HG03039 (cell line): ENCODE results near the gene CEBPZOS.

Experiments
- ATAC-seq: cut with Tn5 transposase; IDR thresholded peaks from one replicate; pipeline ENCODE4 v1.9.1; 2021; ENCODE audit warnings: mild to moderate bottlenecking, moderate library complexity; ENCODE audit not compliant: unreplicated experiment

The CEBPZOS gene

GRCh38 chr2:37231241-37232130 lies 35.2 kb downstream of the CEBPZOS start, which contains the start of the genes CEBPZ and NDUFAF7:
CEBPZ (minus strand) TSS chr2:37231596; CDS start chr2:37231567, 29 bp downstream.
NDUFAF7 (plus strand) TSS chr2:37231658; CDS start chr2:37231706, 48 bp downstream.
- peak; percentile 93 for ATAC-seq

- ATAC-seq, result no peak
Observed at GRCh38 chr2:37232131-37232933, 36.0 kb downstream of the CEBPZOS start.

DNA sequence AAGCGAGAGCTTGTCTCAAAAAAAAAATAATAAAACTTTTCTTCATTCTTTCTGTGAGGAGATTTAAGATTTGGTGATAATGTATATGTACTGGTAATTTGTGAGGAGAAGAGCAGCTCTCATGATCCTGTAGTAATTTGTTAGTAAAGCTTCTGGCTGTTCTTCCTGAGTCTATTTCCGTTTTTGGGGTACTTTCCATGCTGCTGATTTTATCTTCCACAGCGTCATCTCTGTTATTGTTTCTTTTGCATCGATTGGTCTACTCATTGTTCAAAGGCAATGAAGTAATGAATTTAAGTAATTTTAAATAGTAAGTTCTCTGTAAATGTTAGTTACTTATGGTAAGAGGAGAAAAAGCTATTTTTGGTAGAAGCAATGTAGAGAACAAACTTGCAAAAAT lies 47.1 kb downstream of the CEBPZOS start:
- ATAC-seq, result no peak

DNA sequence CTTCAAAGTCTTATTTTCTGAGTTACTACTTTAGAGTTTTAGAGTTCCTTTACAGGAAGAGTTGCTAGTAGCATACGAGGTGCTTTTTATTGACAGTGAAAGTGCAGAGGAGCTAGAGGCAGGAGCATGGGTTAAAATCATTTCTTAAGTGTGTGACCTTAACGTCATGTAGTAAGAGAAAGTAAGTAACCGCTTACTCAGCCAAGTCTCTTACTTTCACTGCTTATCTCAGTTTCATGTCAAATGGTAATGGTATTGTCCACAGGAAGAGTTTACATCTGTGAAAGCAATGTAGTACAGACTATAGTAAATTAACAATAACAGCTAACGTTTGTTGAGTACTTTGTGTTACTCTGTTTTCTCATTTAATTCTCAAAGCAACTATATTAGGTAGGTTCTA lies 47.7 kb downstream of the CEBPZOS start:
- ATAC-seq, result no peak

DNA sequence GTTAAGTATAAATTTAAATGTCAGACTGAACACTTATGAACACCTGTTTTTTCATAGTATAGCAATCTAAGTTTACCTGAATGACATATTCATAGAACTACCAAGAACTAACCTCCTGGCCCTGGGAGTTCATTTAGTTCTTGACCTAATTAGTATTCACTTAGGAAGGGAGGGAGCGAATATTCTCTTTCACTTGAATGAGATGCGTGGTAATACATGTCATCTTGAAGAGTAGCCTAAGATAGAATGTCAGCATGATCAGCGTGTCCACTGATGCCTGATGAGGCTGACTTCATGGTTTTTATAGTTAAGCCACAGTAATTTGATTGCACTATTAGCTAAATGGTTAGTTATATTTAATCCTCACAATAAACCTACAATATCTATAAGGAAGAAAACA lies 48.5 kb downstream of the CEBPZOS start:
- no peak for ATAC-seq

- ATAC-seq, result no peak
Observed at GRCh38 chr2:37246205-37246604, 49.9 kb downstream of the CEBPZOS start.

GRCh38 chr2:37250869-37251740 lies 54.8 kb downstream of the CEBPZOS start:
- ATAC-seq, result no peak
